Fibroblast of skin of left quadriceps (primary cell): ENCODE data around the gene ZNF223.

Experiments used
- DNase-seq, 2 experiments: peaks; one replicate each; pipeline ENCODE4 v3.0.0-alpha.2; 2013; ENCODE audit warnings: low read depth in 2 of 2

The ZNF223 gene

DNA sequence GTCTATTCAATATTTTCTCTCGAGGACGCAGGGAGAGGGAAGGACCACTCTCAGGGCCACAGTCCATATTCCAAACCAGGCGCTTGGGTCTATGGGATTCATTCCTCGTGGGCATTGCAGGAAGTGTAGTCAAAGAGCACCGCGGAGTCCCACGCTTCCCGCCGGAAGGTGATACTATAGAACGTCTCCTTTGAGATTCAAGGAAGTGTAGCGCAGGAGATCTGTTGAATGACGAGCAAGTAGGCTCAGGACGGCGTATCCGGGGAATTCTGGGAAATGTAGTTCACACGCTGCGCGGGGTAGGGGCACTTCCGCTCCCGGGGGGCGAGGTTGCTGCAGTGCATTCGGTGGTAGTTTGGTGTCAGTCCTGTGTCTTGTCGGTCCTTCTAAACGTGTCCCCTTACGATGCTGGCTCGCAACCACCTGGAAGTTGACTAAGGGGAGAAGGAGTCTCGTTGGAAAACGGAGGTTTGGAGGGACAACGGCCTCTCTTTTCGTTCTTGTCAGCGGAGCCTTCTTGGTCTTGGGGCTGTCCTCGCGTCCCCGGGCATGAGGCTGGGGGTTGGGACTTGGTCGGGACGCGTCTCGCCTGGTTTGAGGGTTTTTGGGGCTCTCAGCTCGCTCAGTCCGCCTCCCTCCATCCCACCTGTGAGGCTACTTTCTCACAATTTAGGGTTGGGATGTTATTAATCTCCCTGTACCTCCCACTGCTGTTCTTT, 20.1 kb downstream of the ZNF223 start, which contains the start of gene ZNF284:
Gene ZNF284, plus strand, starts transcription at position 336 of the 719 bp plus-strand sequence. CDS start 4,231 bp downstream, outside the sequence.
- peak; percentile 80 for DNase-seq

- no peak for DNase-seq
Observed at GRCh38 chr19:44072543-44073401, 20.9 kb downstream of the ZNF223 start.

GRCh38 chr19:44076325-44076724, 24.5 kb downstream of the ZNF223 start:
- no peak for DNase-seq

GRCh38 chr19:44092108-44092507, 40.3 kb downstream of the ZNF223 start:
- no peak for DNase-seq

GRCh38 chr19:44093931-44094765, 42.3 kb downstream of the ZNF223 start, which contains the start of gene ZNF224:
Gene ZNF224, plus strand, starts transcription at chr19:44094361. Its CDS starts 3,513 bp downstream, at chr19:44097874.
- peak; percentile 82 to 83 for DNase-seq

GRCh38 chr19:44107751-44108150, 55.9 kb downstream of the ZNF223 start:
- no peak for DNase-seq

DNA sequence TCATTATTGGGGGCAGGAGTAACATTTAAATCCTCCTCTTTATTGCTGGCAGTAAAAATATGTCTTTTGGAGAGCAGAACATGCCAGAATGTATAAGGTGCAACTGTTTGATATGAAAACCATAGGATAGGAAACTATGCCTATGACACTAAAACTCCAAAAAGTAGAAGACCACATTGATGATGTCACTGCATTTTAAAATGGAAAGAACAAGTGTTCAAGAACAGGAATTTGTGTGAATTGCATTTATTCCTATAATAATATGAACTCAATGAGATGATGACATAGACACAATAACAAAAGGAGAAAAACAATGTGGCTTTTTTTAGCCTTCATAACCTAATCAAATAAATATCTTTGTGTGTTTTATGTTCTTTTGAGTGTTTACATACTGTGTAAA, 57.6 kb downstream of the ZNF223 start:
- no peak for DNase-seq

- DNase-seq: peak; percentile 51 to 60
Observed at GRCh38 chr19:44111910-44112463, 60.2 kb downstream of the ZNF223 start.

- DNase-seq: no peak
Observed at GRCh38 chr19:44112802-44113137, 60.9 kb downstream of the ZNF223 start.

DNA sequence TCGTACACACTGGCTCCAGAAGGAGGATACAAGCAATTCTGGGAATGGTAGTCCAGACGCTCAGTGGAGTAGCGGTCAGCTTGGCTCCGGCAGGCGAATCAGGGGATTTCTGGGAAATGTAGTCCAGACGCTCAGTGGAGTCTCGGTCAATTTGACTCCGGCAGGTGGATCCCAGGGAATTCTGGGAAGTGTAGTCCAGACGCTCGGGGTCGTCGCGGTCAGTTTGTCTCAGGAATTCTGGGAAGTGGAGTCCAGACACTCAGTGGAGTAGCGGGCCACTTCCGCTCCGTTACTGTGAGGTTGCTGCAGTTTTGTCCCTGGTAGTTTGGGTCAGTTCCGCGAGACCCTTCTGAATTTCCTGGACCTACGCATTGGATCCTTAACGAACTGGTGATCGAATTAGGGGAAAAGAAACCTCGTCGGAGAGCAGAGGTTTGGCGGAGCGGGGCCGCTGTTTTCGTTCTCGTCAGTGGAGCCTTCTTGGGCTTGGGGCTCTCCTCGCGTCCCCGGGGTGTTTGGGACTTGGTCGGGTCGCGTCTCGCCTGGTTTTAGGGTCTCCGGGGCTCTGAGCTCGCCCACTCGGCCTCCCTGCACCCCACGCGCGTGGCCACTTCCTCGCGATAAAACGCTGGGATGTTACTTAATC, 61.4 kb downstream of the ZNF223 start, which contains the start of gene ZNF225:
Gene ZNF225, plus strand, starts transcription at position 262 of the 646 bp plus-strand sequence. CDS start 2,429 bp downstream, outside the sequence.
- DNase-seq: peak; percentile 97

GRCh38 chr19:44113784-44114390, 62.1 kb downstream of the ZNF223 start:
- no peak for DNase-seq
